ENCODE measurements around the gene VPREB1.

The VPREB1 gene

DNA sequence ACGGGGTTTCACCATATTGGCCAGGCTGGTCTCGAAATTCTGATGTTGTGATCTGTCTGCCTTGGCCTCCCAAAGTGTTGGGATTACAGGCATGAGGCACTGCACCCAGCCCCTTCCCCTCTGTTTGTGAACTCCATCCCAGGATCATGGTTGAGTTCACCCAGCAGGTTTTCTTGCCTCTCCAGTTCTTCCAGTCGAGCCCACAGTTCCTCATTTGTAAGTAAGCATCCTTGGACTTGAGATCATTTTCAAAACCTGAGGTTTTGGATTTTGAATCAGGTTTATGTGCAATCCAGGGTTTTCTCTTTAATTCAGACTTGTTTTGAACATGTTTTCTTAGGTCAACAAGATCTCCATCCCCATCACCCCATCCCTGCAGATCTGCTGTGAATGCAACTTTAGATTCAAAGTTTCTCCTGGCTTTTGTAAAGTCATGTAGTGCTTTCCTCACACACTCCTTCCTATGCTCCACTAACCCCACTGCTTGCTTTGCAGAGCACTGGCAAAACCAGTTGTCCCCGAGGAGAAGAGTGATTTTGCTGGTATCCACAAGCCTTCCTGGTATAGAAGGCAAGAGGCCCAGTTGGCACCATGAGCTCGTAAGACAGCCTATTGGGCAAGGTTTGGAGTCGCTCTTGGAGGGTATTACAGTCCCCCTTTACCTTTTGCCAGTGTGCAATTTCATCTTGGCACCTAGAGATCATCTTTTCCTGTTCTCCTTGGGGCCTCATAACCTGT is 14.7 kb upstream of the VPREB1 start:
- Histone ChIP-seq H3K79me2 (no peaks in the 10 kb centered on the region), H3K9me3 (ENCODE audit: control insufficient read depth, low read length) (no peaks in the 10 kb centered on the region), H3K27ac (no peak overlapping the region), H3K4me3 (ENCODE audit: low read depth, low read length) (no peak overlapping the region), H3K9ac (no peak overlapping the region), H2AFZ (no peak overlapping the region), H3K4me2 (ENCODE audit: low read length) (no peak overlapping the region), H3K27me3 (ENCODE audit: control insufficient read depth, insufficient read depth, low read length) (no peaks in the 10 kb centered on the region), H3K36me3 (ENCODE audit: control insufficient read depth, insufficient read depth, low read length) (no peaks in the 10 kb centered on the region), H3K4me1 (no peaks in the 10 kb centered on the region)
- TF ChIP-seq, protein P1, sequence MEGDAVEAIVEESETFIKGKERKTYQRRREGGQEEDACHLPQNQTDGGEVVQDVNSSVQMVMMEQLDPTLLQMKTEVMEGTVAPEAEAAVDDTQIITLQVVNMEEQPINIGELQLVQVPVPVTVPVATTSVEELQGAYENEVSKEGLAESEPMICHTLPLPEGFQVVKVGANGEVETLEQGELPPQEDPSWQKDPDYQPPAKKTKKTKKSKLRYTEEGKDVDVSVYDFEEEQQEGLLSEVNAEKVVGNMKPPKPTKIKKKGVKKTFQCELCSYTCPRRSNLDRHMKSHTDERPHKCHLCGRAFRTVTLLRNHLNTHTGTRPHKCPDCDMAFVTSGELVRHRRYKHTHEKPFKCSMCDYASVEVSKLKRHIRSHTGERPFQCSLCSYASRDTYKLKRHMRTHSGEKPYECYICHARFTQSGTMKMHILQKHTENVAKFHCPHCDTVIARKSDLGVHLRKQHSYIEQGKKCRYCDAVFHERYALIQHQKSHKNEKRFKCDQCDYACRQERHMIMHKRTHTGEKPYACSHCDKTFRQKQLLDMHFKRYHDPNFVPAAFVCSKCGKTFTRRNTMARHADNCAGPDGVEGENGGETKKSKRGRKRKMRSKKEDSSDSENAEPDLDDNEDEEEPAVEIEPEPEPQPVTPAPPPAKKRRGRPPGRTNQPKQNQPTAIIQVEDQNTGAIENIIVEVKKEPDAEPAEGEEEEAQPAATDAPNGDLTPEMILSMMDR (IDR thresholded peaks at IDR 0.05) = no peak

DNA sequence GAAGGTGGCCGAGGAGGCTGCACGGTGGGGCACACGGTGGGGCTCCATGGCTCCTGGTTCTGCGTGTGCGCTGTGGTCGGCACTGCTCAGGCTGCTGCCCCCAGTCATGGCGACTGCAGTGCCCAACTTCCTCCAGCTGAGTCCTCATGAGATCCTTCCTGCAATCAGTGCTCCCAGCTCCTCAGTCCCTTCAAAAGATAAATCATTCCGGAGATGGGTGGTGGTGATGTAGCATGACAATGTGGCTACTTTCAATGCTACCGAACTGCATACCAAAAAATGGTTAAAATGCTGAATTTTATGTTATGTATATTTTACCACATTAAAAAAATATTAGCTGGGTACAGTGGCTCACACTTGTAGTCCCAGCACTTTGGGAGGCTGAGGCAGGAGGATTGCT is 14.1 kb upstream of the VPREB1 start:
- H3K27ac ChIP-seq = no peak overlapping the region
- H3K4me3 ChIP-seq (ENCODE audit: low read depth, low read length) = no peak overlapping the region
- TF ChIP-seq, protein P1 (IDR thresholded peaks at IDR 0.05) = no peak
- H3K79me2 ChIP-seq = no peaks in the 10 kb centered on the region
- no peaks in the 10 kb centered on the region for H3K27me3 ChIP-seq (ENCODE audit: control insufficient read depth, insufficient read depth, low read length)
- H3K4me1 ChIP-seq = no peaks in the 10 kb centered on the region
- no peaks in the 10 kb centered on the region for H3K36me3 ChIP-seq (ENCODE audit: control insufficient read depth, insufficient read depth, low read length)
- no peak overlapping the region for H3K4me2 ChIP-seq (ENCODE audit: low read length)
- no peak overlapping the region for H3K9ac ChIP-seq
- no peak overlapping the region for H2AFZ ChIP-seq
- H3K9me3 ChIP-seq (ENCODE audit: control insufficient read depth, low read length) = no peaks in the 10 kb centered on the region

DNA sequence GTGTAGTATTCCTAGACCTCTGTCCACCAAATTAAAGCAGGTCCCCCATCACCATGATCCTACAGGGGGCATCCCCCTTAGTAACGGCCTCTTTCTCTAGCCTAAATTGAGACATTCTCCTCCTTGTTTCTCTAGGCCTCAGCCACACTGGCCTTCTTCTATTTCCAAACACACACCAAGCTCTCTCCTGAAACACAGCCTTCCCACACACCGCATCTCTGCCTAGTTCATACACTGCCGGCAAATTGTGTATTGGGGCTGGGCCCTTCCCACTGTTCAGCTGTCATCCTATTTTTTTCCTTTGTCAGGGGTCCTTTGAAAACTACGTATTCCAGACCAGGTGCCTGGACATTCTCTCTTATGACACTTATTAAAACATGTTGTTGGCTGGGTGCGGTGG is 11.5 kb upstream of the VPREB1 start:
- TF ChIP-seq, protein P1 (IDR thresholded peaks at IDR 0.05) = no peak

DNA sequence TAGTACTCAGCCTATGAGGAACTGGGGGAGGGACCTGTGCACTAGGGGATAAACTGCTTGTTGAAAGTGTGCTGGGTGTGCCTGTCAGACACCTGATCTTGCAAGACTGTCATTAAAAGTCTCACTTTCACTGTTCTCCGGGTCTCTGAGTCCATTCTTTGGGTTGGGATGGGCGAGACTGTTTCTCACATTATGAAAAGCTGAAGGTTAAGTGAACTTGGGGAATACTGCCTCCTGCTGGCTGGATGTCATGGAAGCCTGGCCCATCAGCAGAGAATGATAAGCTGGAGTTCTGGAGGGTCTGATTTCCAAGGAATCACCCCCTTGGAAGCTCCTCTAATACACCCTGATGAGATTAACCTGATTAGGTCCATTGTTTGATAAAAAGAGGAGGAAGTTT is 9.0 kb upstream of the VPREB1 start:
- H3K79me2 ChIP-seq = no peaks in the 10 kb centered on the region
- no peak overlapping the region for H3K4me2 ChIP-seq (ENCODE audit: low read length)
- peak overlapping the region; percentile 25 for H2AFZ ChIP-seq
- TF ChIP-seq, protein P1 (IDR thresholded peaks at IDR 0.05) = peak; percentile 46
- H3K4me3 ChIP-seq (ENCODE audit: low read depth, low read length) = no peak overlapping the region
- H3K27ac ChIP-seq = no peak overlapping the region
- H3K4me1 ChIP-seq = no peaks in the 10 kb centered on the region
- no peaks in the 10 kb centered on the region for H3K9me3 ChIP-seq (ENCODE audit: control insufficient read depth, low read length)
- no peaks in the 10 kb centered on the region for H3K27me3 ChIP-seq (ENCODE audit: control insufficient read depth, insufficient read depth, low read length)
- H3K9ac ChIP-seq = no peak overlapping the region
- no peaks in the 10 kb centered on the region for H3K36me3 ChIP-seq (ENCODE audit: control insufficient read depth, insufficient read depth, low read length)

More for the DNA sequence above, 11.5 kb upstream of the VPREB1 start:
- Histone ChIP-seq H2AFZ (no peak overlapping the region), H3K4me1 (no peaks in the 10 kb centered on the region), H3K9ac (no peak overlapping the region), H3K79me2 (no peaks in the 10 kb centered on the region), H3K27me3 (ENCODE audit: control insufficient read depth, insufficient read depth, low read length) (no peaks in the 10 kb centered on the region), H3K4me3 (ENCODE audit: low read depth, low read length) (no peak overlapping the region), H3K9me3 (ENCODE audit: control insufficient read depth, low read length) (no peaks in the 10 kb centered on the region), H3K4me2 (ENCODE audit: low read length) (no peak overlapping the region), H3K27ac (no peak overlapping the region), H3K36me3 (ENCODE audit: control insufficient read depth, insufficient read depth, low read length) (no peaks in the 10 kb centered on the region)

DNA sequence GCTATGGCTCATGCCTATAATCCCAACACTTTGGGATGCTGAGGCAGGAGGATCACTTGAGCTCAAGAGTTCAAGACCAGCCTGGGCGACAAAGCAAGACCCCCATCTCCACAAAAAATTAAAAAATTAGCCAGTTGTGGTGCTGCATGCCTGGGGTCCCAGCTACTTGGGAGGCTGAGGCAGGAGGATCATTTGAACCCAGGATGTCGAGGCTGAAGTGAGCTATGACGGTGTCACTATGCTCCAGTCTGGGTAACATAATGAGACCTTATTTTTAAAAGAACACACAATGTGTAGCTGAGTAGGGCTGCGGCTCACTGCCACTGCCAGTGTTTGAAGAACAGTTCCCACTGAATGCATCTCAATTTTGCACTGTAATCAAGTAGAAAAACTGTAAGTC is 7.1 kb upstream of the VPREB1 start:
- TF ChIP-seq, protein P1 (IDR thresholded peaks at IDR 0.05) = no peak
- H2AFZ ChIP-seq = no peak overlapping the region
- H3K9me3 ChIP-seq (ENCODE audit: control insufficient read depth, low read length) = no peaks in the 10 kb centered on the region
- no peak overlapping the region for H3K9ac ChIP-seq
- H3K4me1 ChIP-seq = no peaks in the 10 kb centered on the region
- H3K4me2 ChIP-seq (ENCODE audit: low read length) = no peak overlapping the region
- no peak overlapping the region for H3K27ac ChIP-seq
- no peak overlapping the region for H3K4me3 ChIP-seq (ENCODE audit: low read depth, low read length)
- H3K27me3 ChIP-seq (ENCODE audit: control insufficient read depth, insufficient read depth, low read length) = no peaks in the 10 kb centered on the region
- H3K79me2 ChIP-seq = no peaks in the 10 kb centered on the region
- H3K36me3 ChIP-seq (ENCODE audit: control insufficient read depth, insufficient read depth, low read length) = no peaks in the 10 kb centered on the region
